Peyer's patch (tissue), 4 donors: ENCODE results near the gene TNIK.

Source experiments
- CTCF ChIP-seq, 6 experiments: fragments of 450-650 bp in 4 of 6; fragments of 200-600 bp in 2 of 6; sonication (generic) in 1 of 6; IDR thresholded peaks; one replicate each; pipeline ENCODE4 v1.5.1; 2017 to 2019; ENCODE audit warnings: antibody characterized with exemption in 6 of 6, mild to moderate bottlenecking in 3 of 6, moderate library complexity in 1 of 6
- POLR2A ChIP-seq, 2 donors: fragments of 450-650 bp; IDR thresholded peaks; one replicate each; pipeline ENCODE4 v1.5.1; 2017; ENCODE audit warnings: antibody characterized with exemption in 2 of 2, mild to moderate bottlenecking in 2 of 2, moderate library complexity in 2 of 2

- TF ChIP-seq POLR2A (IDR thresholded peaks at IDR 0.05) (no peak), CTCF (IDR thresholded peaks at IDR 0.05) (peak in 4 of 6 experiments; percentile 42 to 63 (median 56))
These were observed 410.3 kb downstream of the TNIK start for GRCh38 chr3:171049861-171050444.
